GM21737 (cell line): ENCODE data around the gene MEGF6.
"Not testable (repeated sequence)": the region's sequence is repeated elsewhere in the genome, so short reads cannot be mapped to it uniquely, and the experiment has no call there.

Experiments used
- ATAC-seq: cut with Tn5 transposase; IDR thresholded peaks from one replicate; pipeline ENCODE4 v1.9.1; 2021; ENCODE audit warnings: mild to moderate bottlenecking, moderate library complexity; ENCODE audit not compliant: unreplicated experiment

The MEGF6 gene

GRCh38 chr1:3577711-3578432 is 33.4 kb downstream of the MEGF6 start:
- ATAC-seq = no peak

- ATAC-seq = no peak
Measured at GRCh38 chr1:3577300-3577699, 34.0 kb downstream of the MEGF6 start.

GRCh38 chr1:3575993-3576392 is 35.3 kb downstream of the MEGF6 start:
- ATAC-seq = no peak

- ATAC-seq = not testable (repeated sequence)
Measured at GRCh38 chr1:3575515-3575914, 35.8 kb downstream of the MEGF6 start.

GRCh38 chr1:3573500-3573899 is 37.8 kb downstream of the MEGF6 start:
- ATAC-seq = no peak

GRCh38 chr1:3572638-3573037 is 38.7 kb downstream of the MEGF6 start:
- ATAC-seq = not testable (repeated sequence)

- ATAC-seq = no peak
Measured at GRCh38 chr1:3571263-3571662, 40.0 kb downstream of the MEGF6 start.

GRCh38 chr1:3570066-3570986 is 41.0 kb downstream of the MEGF6 start:
- no peak for ATAC-seq

- no peak for ATAC-seq
Measured at GRCh38 chr1:3569436-3569835, 41.9 kb downstream of the MEGF6 start.

- ATAC-seq = no peak
Measured at GRCh38 chr1:3568815-3569435, 42.4 kb downstream of the MEGF6 start.

GRCh38 chr1:3566951-3567804 is 44.1 kb downstream of the MEGF6 start:
- ATAC-seq = no peak

GRCh38 chr1:3566003-3566885 is 45.1 kb downstream of the MEGF6 start:
- ATAC-seq = no peak

- ATAC-seq = no peak
Measured at GRCh38 chr1:3564921-3565831, 46.1 kb downstream of the MEGF6 start.

GRCh38 chr1:3563610-3564009 is 47.7 kb downstream of the MEGF6 start:
- no peak for ATAC-seq

- no peak for ATAC-seq
Measured at GRCh38 chr1:3563125-3563524, 48.2 kb downstream of the MEGF6 start.

GRCh38 chr1:3562712-3563111 is 48.6 kb downstream of the MEGF6 start:
- ATAC-seq = no peak

GRCh38 chr1:3561702-3562101 is 49.6 kb downstream of the MEGF6 start:
- ATAC-seq = no peak

GRCh38 chr1:3560981-3561380 is 50.3 kb downstream of the MEGF6 start:
- no peak for ATAC-seq
